HAP-1 (cell line): ENCODE results near the gene SRGAP2B.
"Not testable (repeated sequence)": the region's sequence is repeated elsewhere in the genome, so short reads cannot be mapped to it uniquely, and the experiment has no call there.

Experiments
- DNase-seq, 2 experiments: peaks; one replicate each; pipeline ENCODE4 v3.0.0-alpha.2; 2016 to 2020; ENCODE audit warnings: low spot score in 2 of 2
- H3K27me3 ChIP-seq: fragments of 250-450 bp; sonication (Bioruptor Pico); 2 replicates; pipeline ENCODE4 v1.5.1; 2020; ENCODE audit warnings: low read depth, mild to moderate bottlenecking, moderate library complexity
- H3K36me3 ChIP-seq: fragments of 250-450 bp; sonication (Bioruptor Pico); replicated peaks from 2 replicates; pipeline ENCODE4 v1.5.1; 2020; ENCODE audit warnings: mild to moderate bottlenecking
- H3K4me1 ChIP-seq: fragments of 250-450 bp; sonication (Bioruptor Pico); 2 replicates; pipeline ENCODE4 v1.5.1; 2020; ENCODE audit warnings: mild to moderate bottlenecking
- H3K4me3 ChIP-seq: fragments of 250-450 bp; sonication (Bioruptor Pico); 2 replicates; pipeline ENCODE4 v1.5.1; 2020; ENCODE audit warnings: mild to moderate bottlenecking, moderate library complexity
- H3K9me3 ChIP-seq: fragments of 250-450 bp; sonication (Bioruptor Pico); 2 replicates; pipeline ENCODE4 v1.5.1; 2020; ENCODE audit warnings: mild to moderate bottlenecking, moderate library complexity
- in situ Hi-C: fragments of 300-500 bp; cut with MboI; formaldehyde crosslinking; loops from 3 replicates; pipeline ENCODE4 v1.14.3; 2020; ENCODE audit warnings: low sequenced_read_pairs, inconsistent platforms, mixed read lengths

The SRGAP2B gene

DNA sequence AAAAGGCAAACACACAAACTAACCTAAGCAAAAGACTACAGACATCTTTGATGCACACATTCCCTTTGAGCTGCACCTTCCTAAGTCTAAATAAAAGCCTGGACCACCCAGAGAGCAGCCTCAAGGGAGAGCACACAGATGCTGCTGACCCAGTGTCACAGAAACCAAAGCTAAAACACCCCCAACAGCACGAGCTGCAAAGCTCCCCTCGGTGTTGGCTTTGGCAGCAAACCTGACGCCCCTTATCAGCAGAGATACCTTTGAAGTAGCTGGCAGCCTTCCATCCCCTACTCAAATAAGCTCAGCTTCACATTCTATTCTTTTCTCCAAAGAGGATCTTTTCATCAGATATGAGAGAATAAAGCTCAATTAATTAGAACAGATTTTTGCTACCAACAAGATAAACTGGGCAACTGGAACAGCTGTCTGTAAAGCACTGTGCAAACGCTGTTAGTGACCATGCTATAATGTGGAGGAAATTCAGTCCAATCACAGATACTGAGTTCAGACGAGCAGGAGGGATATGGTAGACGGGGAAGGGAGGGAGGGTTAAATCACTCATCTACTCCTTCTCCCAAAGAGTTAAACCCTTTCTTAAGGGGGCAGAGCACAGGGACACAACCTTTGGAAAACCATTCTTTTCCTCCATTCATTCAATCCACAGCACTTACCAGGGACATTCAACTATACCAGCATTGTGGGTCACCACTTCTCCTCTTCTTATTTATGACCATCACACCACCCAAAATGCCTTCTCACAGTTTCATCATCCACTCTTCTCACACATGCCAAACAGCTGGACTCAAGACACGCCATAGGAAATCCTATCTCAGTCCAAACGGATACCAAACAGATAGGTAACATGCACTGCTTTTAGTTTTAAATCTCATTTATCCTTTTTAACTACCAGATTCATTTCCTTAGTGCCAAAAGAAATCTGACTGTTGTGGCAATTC, 148.3 kb downstream of the SRGAP2B start:
- H3K4me3 ChIP-seq, DNase-seq, H3K4me1 ChIP-seq, H3K27me3 ChIP-seq, in situ Hi-C loops, H3K9me3 ChIP-seq, H3K36me3 ChIP-seq: not testable (repeated sequence)

GRCh38 chr1:144941710-144942109, 153.4 kb downstream of the SRGAP2B start:
- H3K4me1 ChIP-seq, H3K4me3 ChIP-seq, H3K27me3 ChIP-seq, H3K9me3 ChIP-seq, in situ Hi-C loops, H3K36me3 ChIP-seq, DNase-seq: not testable (repeated sequence)

DNA sequence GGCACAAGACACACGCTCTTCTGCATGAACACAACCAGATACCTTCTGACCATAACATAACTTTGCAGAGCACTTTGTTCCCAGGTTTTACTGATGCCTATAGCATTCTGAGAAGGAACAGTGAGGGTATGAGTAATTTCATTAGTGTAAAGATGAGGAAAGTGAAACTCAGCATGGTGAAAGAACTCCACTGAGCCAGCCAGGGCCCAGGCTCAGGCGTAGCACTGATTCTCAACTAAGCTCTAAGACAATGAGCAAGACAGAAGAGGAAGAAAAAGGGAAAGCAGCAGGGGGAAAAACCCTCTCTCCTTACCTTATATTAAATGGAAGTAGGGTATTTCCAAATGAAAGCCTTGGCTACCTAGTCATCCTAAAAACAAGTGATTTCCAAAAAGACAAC, 155.1 kb downstream of the SRGAP2B start:
- DNase-seq, H3K4me3 ChIP-seq, H3K9me3 ChIP-seq, in situ Hi-C loops, H3K36me3 ChIP-seq, H3K4me1 ChIP-seq, H3K27me3 ChIP-seq: not testable (repeated sequence)

GRCh38 chr1:144938627-144939026, 156.5 kb downstream of the SRGAP2B start:
- in situ Hi-C loops, H3K36me3 ChIP-seq, H3K4me3 ChIP-seq, H3K4me1 ChIP-seq, H3K9me3 ChIP-seq, DNase-seq, H3K27me3 ChIP-seq: not testable (repeated sequence)

DNA sequence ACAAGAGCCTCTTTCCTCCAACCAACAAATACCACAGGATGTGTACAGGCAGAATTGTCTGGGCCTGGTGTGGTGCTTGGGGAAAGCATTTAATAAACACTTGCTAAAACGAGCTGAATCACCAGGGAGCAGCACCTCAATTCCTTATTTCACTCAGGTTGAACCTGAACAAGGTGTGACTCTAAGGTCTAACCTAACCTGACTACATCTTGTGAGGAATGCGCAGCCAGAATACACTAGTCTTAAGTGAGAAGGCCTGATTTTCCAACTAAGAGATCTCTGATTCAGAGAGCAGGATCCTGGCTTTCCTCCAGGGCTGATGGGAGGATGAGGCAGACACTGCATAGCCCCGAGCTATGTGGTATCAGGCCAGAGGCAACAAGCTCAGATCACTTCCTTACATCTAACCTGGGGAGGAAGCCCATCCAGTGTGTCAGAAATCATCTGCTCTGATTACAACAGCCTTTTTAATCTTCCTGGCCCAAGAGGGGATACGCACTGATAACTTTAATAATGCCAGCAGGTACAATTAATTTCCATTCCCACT, 158.9 kb downstream of the SRGAP2B start:
- H3K4me1 ChIP-seq, DNase-seq, H3K36me3 ChIP-seq, H3K9me3 ChIP-seq, H3K4me3 ChIP-seq, in situ Hi-C loops, H3K27me3 ChIP-seq: not testable (repeated sequence)

DNA sequence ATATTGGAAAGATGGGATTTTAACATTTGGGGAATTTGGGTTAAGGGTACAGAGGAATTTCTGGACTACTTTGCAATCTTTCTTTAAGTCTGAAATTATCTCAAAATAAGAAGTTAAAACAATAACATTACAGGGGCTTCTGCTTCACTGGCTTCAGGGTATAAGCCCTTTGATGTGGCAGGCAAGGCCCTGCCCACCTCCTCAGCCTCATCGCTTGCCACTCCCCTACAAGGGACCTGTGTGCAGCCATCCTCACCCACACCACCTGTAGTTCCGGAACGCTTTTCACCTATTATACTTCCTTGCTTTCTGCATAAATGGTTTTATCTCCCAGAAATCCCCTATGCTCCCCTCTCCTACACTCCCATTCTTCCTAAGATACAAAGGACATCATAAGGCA, 159.8 kb downstream of the SRGAP2B start:
- H3K27me3 ChIP-seq, in situ Hi-C loops, H3K4me1 ChIP-seq, H3K4me3 ChIP-seq, H3K36me3 ChIP-seq, DNase-seq, H3K9me3 ChIP-seq: not testable (repeated sequence)

DNA sequence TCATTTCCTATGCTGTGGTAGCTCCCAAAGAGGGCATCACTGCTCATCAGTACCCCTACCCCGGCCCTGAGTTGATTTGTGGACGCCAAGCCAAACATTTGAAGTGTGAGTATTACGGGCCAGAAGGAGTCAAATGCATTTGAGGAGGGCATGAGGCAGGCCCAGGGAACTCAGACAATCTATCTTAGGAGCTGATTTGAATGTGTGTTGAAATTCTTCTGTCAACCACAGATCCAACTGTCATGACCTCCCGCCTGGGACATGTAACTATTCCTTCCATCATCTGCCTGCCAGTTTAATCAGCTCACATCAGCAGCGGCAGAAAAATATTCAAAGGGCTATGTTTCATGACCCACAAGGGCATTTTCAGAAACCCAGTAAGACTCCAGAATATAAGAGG, 162.1 kb downstream of the SRGAP2B start:
- in situ Hi-C loops, H3K4me3 ChIP-seq, DNase-seq, H3K27me3 ChIP-seq, H3K9me3 ChIP-seq, H3K36me3 ChIP-seq, H3K4me1 ChIP-seq: not testable (repeated sequence)

- DNase-seq, H3K9me3 ChIP-seq, H3K27me3 ChIP-seq, in situ Hi-C loops, H3K4me3 ChIP-seq, H3K4me1 ChIP-seq, H3K36me3 ChIP-seq: not testable (repeated sequence)
These were observed 163.0 kb downstream of the SRGAP2B start for GRCh38 chr1:144932153-144932552.

- DNase-seq, H3K9me3 ChIP-seq, H3K4me1 ChIP-seq, in situ Hi-C loops, H3K4me3 ChIP-seq, H3K27me3 ChIP-seq, H3K36me3 ChIP-seq: not testable (repeated sequence)
These were observed 163.6 kb downstream of the SRGAP2B start for GRCh38 chr1:144931553-144931952.

GRCh38 chr1:144930085-144930777, 164.9 kb downstream of the SRGAP2B start:
- H3K9me3 ChIP-seq, H3K27me3 ChIP-seq, in situ Hi-C loops, H3K4me3 ChIP-seq, DNase-seq, H3K4me1 ChIP-seq, H3K36me3 ChIP-seq: not testable (repeated sequence)

DNA sequence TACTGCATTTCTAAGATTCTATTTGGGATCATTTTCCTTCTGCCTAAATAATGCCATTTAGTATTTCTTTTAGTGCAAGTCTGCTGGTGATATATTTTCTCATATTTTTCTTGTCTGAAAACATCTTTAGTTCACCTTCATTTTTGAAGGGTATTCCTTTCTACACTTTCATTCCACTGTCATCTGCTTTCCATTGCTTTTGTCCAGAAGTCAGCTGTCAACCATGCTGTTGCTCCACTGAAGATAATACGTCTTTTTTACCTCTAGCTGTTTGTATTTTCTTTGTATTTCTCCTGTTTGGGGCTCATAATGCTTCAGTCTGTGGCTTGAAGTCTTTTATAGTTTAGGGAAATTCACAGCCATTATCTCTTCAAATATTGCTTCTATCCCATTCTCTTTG, 167.8 kb downstream of the SRGAP2B start:
- H3K27me3 ChIP-seq, H3K36me3 ChIP-seq, DNase-seq, H3K4me3 ChIP-seq, H3K9me3 ChIP-seq, in situ Hi-C loops, H3K4me1 ChIP-seq: not testable (repeated sequence)

- H3K36me3 ChIP-seq, H3K9me3 ChIP-seq, in situ Hi-C loops, H3K4me3 ChIP-seq, DNase-seq, H3K4me1 ChIP-seq, H3K27me3 ChIP-seq: not testable (repeated sequence)
These were observed 171.5 kb downstream of the SRGAP2B start for GRCh38 chr1:144923640-144924039.

- H3K4me3 ChIP-seq, H3K9me3 ChIP-seq, H3K36me3 ChIP-seq, H3K27me3 ChIP-seq, H3K4me1 ChIP-seq, DNase-seq, in situ Hi-C loops: not testable (repeated sequence)
These were observed 172.3 kb downstream of the SRGAP2B start for GRCh38 chr1:144922785-144923184.

DNA sequence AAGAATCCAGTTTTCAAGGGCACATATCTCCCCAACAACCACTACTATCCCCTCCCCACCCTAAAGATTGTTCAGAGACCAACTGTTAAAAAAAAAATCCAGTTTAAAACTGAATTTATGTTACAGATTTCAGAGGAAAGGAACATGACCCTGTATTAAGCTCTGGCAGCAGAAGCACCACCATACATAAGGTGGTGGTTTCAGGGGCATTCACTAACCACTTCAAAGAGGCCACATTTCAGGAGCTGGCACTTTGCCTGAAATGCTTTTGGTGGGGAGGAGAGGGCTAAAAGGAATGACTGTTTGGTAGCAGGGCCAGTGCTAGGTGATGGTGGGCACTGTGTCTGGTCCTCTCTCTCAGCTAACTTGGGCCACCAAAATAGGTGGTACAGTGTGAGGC, 176.0 kb downstream of the SRGAP2B start:
- H3K9me3 ChIP-seq, H3K36me3 ChIP-seq, H3K4me3 ChIP-seq, DNase-seq, H3K4me1 ChIP-seq, in situ Hi-C loops, H3K27me3 ChIP-seq: not testable (repeated sequence)
